ENCODE data around the gene CEMIP. TPM values are rescaled to one million over a fixed set of nuclear protein-coding genes. Genes with fewer than 3 reads are reported as not detected.

Gene CEMIP
- total and polyA plus RNA-seq, 2 of the 8 experiments (the other 6 are each of a cell fraction or from before 2014, with no cell fraction given) = 0.11 to 0.60 TPM

DNA sequence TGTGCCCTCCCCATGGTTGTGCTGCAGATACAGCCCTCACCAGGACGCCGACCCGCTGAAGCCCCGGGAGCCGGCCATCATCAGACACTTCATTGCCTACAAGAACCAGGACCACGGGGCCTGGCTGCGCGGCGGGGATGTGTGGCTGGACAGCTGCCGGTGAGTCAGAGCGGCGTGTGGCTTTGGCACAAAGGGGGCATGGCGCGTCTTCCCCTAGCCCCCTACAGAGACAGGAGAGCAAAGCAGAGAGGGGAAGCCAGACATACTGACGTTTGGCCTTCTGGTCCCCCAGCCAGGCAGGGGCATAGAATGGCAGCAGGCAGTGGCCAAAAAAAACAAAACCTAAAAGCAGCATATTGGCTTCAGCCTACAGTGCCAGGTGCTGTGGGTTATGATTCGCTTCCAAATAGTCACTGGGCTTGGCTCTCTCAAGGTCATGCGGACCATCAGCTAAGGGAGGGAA, 146.5 kb downstream of the CEMIP start (continued):
- TF ChIP-seq, protein P1, sequence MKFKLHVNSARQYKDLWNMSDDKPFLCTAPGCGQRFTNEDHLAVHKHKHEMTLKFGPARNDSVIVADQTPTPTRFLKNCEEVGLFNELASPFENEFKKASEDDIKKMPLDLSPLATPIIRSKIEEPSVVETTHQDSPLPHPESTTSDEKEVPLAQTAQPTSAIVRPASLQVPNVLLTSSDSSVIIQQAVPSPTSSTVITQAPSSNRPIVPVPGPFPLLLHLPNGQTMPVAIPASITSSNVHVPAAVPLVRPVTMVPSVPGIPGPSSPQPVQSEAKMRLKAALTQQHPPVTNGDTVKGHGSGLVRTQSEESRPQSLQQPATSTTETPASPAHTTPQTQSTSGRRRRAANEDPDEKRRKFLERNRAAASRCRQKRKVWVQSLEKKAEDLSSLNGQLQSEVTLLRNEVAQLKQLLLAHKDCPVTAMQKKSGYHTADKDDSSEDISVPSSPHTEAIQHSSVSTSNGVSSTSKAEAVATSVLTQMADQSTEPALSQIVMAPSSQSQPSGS (IDR thresholded peaks at IDR 0.05; ENCODE audit: low read length) = no peak
- TF ChIP-seq SP2 (IDR thresholded peaks at IDR 0.05; ENCODE audit: low read length) (no peak), CTBP2 (IDR thresholded peaks at IDR 0.05; ENCODE audit: borderline replicate concordance, insufficient read depth, insufficient read length, low read length) (no peak)
- TF ChIP-seq, protein P2, sequence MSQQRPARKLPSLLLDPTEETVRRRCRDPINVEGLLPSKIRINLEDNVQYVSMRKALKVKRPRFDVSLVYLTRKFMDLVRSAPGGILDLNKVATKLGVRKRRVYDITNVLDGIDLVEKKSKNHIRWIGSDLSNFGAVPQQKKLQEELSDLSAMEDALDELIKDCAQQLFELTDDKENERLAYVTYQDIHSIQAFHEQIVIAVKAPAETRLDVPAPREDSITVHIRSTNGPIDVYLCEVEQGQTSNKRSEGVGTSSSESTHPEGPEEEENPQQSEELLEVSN (IDR thresholded peaks at IDR 0.05) = no peak
